Esophagus muscularis mucosa (tissue), 4 donors: Measurements from ENCODE around the gene ANO6. TPM values are rescaled to one million over a fixed set of nuclear protein-coding genes. Genes with fewer than 3 reads are reported as not detected.

Experiments used
- DNase-seq: peaks from one replicate; pipeline ENCODE4 v3.0.0-alpha.2; 2017; ENCODE audit errors: extremely low spot score
- H3K27ac ChIP-seq, 4 donors: fragments of 200-600 bp; sonication (generic); replicated peaks in 1 of 4; 1 replicate in 3 of 4; 2 replicates in 1 of 4; pipeline ENCODE4 v1.5.1; 2016 to 2019; ENCODE audit warnings: mild to moderate bottlenecking in 1 of 4
- H3K27me3 ChIP-seq, 4 donors: fragments of 200-600 bp; sonication (generic); one replicate each; pipeline versions ENCODE4 v1.5.1 to v1.6.0; 2016 to 2019
- H3K36me3 ChIP-seq, 4 donors: fragments of 200-600 bp; sonication (generic); one replicate each; pipeline ENCODE4 v1.5.1; 2016 to 2019
- H3K4me1 ChIP-seq, 4 donors: fragments of 200-600 bp; sonication (generic); one replicate each; pipeline ENCODE4 v1.5.1; 2016 to 2019
- H3K4me3 ChIP-seq, 4 donors: fragments of 200-600 bp; sonication (generic); 1 replicate in 2 of 4; 2 replicates in 2 of 4; pipeline ENCODE4 v1.5.1; 2016 to 2019; ENCODE audit warnings: mild to moderate bottlenecking in 4 of 4, moderate library complexity in 1 of 4
- H3K9me3 ChIP-seq, 4 donors: fragments of 200-600 bp; sonication (generic); 1 replicate in 3 of 4; 2 replicates in 1 of 4; pipeline ENCODE4 v1.5.1; 2016 to 2019
- EP300 ChIP-seq: sonication (generic); formaldehyde crosslinking; IDR thresholded peaks from one replicate; pipeline ENCODE4 v1.6.1; 2017; ENCODE audit warnings: antibody characterized with exemption
- POLR2A ChIP-seq: fragments of 450-650 bp; IDR thresholded peaks from one replicate; pipeline ENCODE4 v1.6.1; 2017; ENCODE audit warnings: antibody characterized with exemption, moderate library complexity, mild to moderate bottlenecking, low read depth
- POLR2AphosphoS5 ChIP-seq, 2 donors: sonication (generic); formaldehyde crosslinking; IDR thresholded peaks; one replicate each; pipeline ENCODE4 v1.6.1; 2017; ENCODE audit warnings: antibody characterized with exemption in 2 of 2
- WGBS: methylation state at CpG from one replicate; pipeline ENCODE4 v1.1.5; 2018; 5-methylcytosine and 5-hydroxymethylcytosine counted together
- intact Hi-C: fragments of 100-400 bp; cut with DNase I; formaldehyde crosslinking; loops from one replicate; pipeline ENCODE4 v1.15.1; 2023
- total RNA-seq, 4 donors: library from RNA; depleted of rRNA; stranded (reverse); fragments of >200 nt; gene quantifications; one replicate each; pipeline versions ENCODE4 v1.1.0 to v1.2.1, GENCODE V29; 2016
- TF ChIP-seq, protein P1 (sequence below), 3 experiments: fragments of 200-600 bp in 2 of 3; fragments of 450-650 bp in 1 of 3; sonication (generic) in 2 of 3; IDR thresholded peaks; one replicate each; pipeline ENCODE4 v1.5.1; 2017 to 2019; ENCODE audit warnings: antibody characterized with exemption in 3 of 3, mild to moderate bottlenecking in 2 of 3, moderate library complexity in 1 of 3

Gene ANO6
- total RNA-seq, 4 donors from 2014 or later, result 141 to 208 (median 166) TPM

DNA sequence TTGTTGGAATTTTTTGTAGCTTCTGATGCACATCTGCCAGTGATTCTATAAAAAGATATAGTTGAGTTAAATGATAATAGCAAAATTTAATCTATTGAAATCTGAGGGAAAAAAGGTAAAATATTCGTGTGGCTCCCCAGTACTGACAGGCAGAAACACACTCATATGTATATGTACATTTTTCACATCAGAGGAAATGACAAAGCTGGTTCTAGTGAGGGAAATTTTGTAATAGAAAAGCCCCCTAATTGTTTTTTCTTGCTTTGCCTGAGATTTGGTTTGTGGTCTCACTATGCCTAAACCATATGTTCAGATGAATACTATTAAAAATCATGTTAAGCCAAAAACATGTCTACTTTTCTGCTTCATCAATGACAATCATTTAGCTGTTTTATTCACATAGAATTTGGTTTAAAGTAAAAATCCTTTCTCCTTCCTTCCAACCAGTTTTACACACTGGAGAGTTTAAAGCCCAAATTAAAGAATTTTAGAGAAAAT lies 203.5 kb downstream of the ANO6 start:
- no peaks in the 10 kb centered on the region for H3K27me3 ChIP-seq
- H3K4me3 ChIP-seq, result no peak overlapping the region
- peaks cover 41 to 94% (median 61%) of the 10 kb centered on the region in 4 donors for H3K36me3 ChIP-seq
- intact Hi-C loops, result no loop called here
- DNase-seq, result no peak
- WGBS, result 59% methylated on average over 1 of the region's 1 CpG
- H3K9me3 ChIP-seq, result no peaks in the 10 kb centered on the region
- TF ChIP-seq, protein P1, sequence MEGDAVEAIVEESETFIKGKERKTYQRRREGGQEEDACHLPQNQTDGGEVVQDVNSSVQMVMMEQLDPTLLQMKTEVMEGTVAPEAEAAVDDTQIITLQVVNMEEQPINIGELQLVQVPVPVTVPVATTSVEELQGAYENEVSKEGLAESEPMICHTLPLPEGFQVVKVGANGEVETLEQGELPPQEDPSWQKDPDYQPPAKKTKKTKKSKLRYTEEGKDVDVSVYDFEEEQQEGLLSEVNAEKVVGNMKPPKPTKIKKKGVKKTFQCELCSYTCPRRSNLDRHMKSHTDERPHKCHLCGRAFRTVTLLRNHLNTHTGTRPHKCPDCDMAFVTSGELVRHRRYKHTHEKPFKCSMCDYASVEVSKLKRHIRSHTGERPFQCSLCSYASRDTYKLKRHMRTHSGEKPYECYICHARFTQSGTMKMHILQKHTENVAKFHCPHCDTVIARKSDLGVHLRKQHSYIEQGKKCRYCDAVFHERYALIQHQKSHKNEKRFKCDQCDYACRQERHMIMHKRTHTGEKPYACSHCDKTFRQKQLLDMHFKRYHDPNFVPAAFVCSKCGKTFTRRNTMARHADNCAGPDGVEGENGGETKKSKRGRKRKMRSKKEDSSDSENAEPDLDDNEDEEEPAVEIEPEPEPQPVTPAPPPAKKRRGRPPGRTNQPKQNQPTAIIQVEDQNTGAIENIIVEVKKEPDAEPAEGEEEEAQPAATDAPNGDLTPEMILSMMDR (IDR thresholded peaks at IDR 0.05), result no peak
- TF ChIP-seq EP300, result no peak
- no peak for TF ChIP-seq POLR2A
- no peak for TF ChIP-seq POLR2AphosphoS5 (IDR thresholded peaks at IDR 0.05)
- peaks cover 0 to 5% (median 2%) of the 10 kb centered on the region in 4 donors for H3K4me1 ChIP-seq
- H3K27ac ChIP-seq, result no peak overlapping the region

DNA sequence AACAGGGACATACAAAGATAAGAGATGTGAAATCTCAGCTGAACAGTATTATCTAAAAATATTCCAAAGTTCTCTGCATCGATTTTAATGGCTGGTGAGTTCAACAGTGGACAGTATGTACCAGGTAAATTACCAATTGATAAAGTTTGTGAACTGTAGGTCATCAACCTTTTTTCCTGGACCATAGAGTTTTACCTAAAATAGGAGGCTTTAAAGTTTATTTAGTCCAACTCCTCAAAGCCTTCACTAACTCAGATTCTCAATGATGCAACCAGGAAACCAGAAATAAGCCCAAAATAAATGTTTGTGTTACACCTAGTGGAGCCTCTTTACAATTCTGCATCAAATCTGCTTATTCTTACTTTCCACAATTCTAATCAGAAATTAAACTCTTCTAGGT lies 205.8 kb downstream of the ANO6 start:
- TF ChIP-seq, protein P1 (IDR thresholded peaks at IDR 0.05), result no peak
- no peak for TF ChIP-seq POLR2A
- TF ChIP-seq EP300, result no peak
- no peak for TF ChIP-seq POLR2AphosphoS5 (IDR thresholded peaks at IDR 0.05)
- Histone ChIP-seq H3K4me3 (no peak overlapping the region), H3K27ac (no peak overlapping the region), H3K27me3 (no peaks in the 10 kb centered on the region), H3K4me1 (peaks cover 0 to 4% (median 0%) of the 10 kb centered on the region in 4 donors), H3K36me3 (peaks cover 38 to 93% (median 72%) of the 10 kb centered on the region in 4 donors), H3K9me3 (no peaks in the 10 kb centered on the region)
- DNase-seq, result no peak
- intact Hi-C loops, result no loop called here
- 100% methylated on average over 1 of the region's 1 CpG for WGBS

DNA sequence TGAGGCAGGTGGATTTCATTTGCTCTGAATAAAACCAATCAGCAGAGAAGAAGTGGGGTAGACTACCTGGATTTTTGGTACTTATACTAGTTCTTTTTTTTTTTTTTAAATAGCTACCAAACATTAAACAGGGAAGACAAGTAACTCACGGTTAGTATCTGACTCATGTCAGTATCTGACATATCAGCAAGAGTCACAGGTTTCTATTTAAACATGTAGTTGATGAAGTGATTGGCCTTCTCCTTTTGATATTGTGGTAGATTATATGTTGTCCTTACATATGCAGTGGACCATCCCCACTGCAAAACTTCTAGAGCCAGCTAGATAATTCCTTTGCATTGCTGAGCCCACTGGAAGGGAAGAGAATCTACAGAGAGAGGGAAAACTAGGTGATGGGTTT lies 208.0 kb downstream of the ANO6 start:
- no peak overlapping the region for H3K27ac ChIP-seq
- no peak for DNase-seq
- H3K36me3 ChIP-seq, result peaks cover 36 to 92% (median 69%) of the 10 kb centered on the region in 4 donors
- H3K27me3 ChIP-seq, result no peaks in the 10 kb centered on the region
- 100% methylated on average over 1 of the region's 1 CpG for WGBS
- H3K4me1 ChIP-seq, result peaks cover 0 to 4% (median 0%) of the 10 kb centered on the region in 4 donors
- TF ChIP-seq EP300 (no peak), POLR2A (no peak), POLR2AphosphoS5 (IDR thresholded peaks at IDR 0.05) (no peak)
- TF ChIP-seq, protein P1 (IDR thresholded peaks at IDR 0.05), result no peak
- no peaks in the 10 kb centered on the region for H3K9me3 ChIP-seq
- no peak overlapping the region for H3K4me3 ChIP-seq
- intact Hi-C loops, result no loop called here

DNA sequence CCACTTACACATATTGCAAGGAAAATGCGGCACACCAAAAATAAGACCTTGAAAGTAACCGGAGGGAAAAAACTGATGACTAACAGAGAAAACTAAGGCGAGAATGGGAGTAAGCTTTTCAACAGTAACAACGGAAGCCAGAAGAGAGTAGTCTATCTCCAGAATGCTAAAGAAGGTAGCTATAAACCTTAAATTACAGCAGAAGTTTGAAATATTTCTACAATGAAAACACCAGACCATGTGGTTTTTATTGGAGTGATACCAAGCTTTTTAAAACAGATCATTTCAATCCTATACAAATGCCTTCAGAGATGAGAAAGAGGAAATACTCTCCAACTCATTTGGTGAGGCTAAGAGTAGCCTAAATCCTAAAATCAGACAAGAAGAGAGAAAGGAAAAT lies 209.5 kb downstream of the ANO6 start:
- Histone ChIP-seq H3K9me3 (no peaks in the 10 kb centered on the region), H3K4me3 (no peak overlapping the region), H3K4me1 (peaks cover 0 to 4% (median 0%) of the 10 kb centered on the region in 4 donors), H3K36me3 (peaks cover 46 to 98% (median 80%) of the 10 kb centered on the region in 4 donors), H3K27me3 (no peaks in the 10 kb centered on the region), H3K27ac (no peak overlapping the region)
- DNase-seq, result no peak
- intact Hi-C loops, result no loop called here
- TF ChIP-seq EP300 (no peak), POLR2A (no peak), POLR2AphosphoS5 (IDR thresholded peaks at IDR 0.05) (no peak)
- TF ChIP-seq, protein P1 (IDR thresholded peaks at IDR 0.05), result no peak
- 90% methylated on average over 4 of the region's 4 CpGs for WGBS

DNA sequence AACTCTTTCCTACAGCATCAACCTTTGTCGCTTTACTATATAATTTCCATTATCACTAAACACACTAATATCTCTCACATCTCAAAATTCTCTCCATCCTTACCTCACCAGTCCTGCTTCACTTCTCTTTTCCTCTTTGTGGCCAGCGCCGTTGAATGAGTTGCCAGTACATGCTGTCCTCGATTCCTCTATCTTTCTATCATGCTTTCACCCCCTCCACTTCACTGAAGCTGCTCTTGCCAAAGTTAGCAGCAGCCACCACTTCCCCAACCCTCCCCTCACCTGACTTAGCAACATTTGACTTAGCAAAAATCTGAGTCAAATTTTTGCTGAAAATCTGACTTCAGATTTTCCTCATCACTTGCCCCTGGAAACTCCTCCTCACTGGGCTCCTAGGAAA lies 210.4 kb downstream of the ANO6 start:
- Histone ChIP-seq H3K27ac (no peak overlapping the region), H3K36me3 (peaks cover 52 to 98% (median 79%) of the 10 kb centered on the region in 4 donors), H3K27me3 (no peaks in the 10 kb centered on the region), H3K4me3 (no peak overlapping the region), H3K4me1 (peaks cover 0 to 4% (median 0%) of the 10 kb centered on the region in 4 donors), H3K9me3 (no peaks in the 10 kb centered on the region)
- intact Hi-C loops, result no loop called here
- 96% methylated on average over 4 of the region's 4 CpGs for WGBS
- TF ChIP-seq POLR2AphosphoS5 (IDR thresholded peaks at IDR 0.05), result no peak
- no peak for TF ChIP-seq POLR2A
- no peak for TF ChIP-seq EP300
- TF ChIP-seq, protein P1 (IDR thresholded peaks at IDR 0.05), result no peak
- DNase-seq, result no peak
